GM23338 (cell line): Measurements from ENCODE around the gene B3GNT9. TPM values are rescaled to one million over a fixed set of nuclear protein-coding genes. Genes with fewer than 3 reads are reported as not detected.

Experiments
- ATAC-seq: fragments of 200-7000 bp; cut with Tn5 transposase; 3 replicates; pipeline ENCODE4 v1.9.1; 2020
- DNase-seq: peaks from one replicate; pipeline ENCODE4 v3.0.0-alpha.2; 2015; ENCODE audit warnings: low spot score
- H2AFZ ChIP-seq: fragments of 200-600 bp; sonication (generic); 2 replicates; pipeline ENCODE4 v1.8.0; 2016; ENCODE audit warnings: antibody characterized with exemption, mild to moderate bottlenecking, moderate library complexity
- H3F3A ChIP-seq: fragments of 200-600 bp; sonication (generic); replicated peaks from 2 replicates; pipeline ENCODE4 v1.8.0; 2017; ENCODE audit warnings: antibody characterized with exemption, mixed run types, low read depth
- H3K27ac ChIP-seq: fragments of 200-600 bp; sonication (generic); 2 replicates; pipeline ENCODE4 v1.6.1; 2016; ENCODE audit warnings: low read depth
- H3K27me3 ChIP-seq: fragments of 200-600 bp; sonication (generic); 2 replicates; pipeline ENCODE4 v1.8.0; 2016; ENCODE audit warnings: mild to moderate bottlenecking, mixed run types, moderate library complexity; ENCODE audit not compliant: insufficient read depth
- H3K36me3 ChIP-seq: fragments of 200-600 bp; sonication (generic); 2 replicates; pipeline ENCODE4 v1.8.0; 2016; ENCODE audit warnings: mild to moderate bottlenecking; ENCODE audit not compliant: insufficient read depth
- H3K4me1 ChIP-seq: fragments of 200-600 bp; sonication (generic); 2 replicates; pipeline ENCODE4 v1.8.0; 2016; ENCODE audit warnings: mild to moderate bottlenecking, moderate library complexity; ENCODE audit not compliant: insufficient read depth
- H3K4me2 ChIP-seq: fragments of 200-600 bp; sonication (generic); 2 replicates; pipeline ENCODE4 v1.7.1; 2017; ENCODE audit warnings: mixed run types
- H3K4me3 ChIP-seq: fragments of 200-600 bp; sonication (generic); 2 replicates; pipeline ENCODE4 v1.6.1; 2016; ENCODE audit warnings: mixed run types
- H3K79me2 ChIP-seq: fragments of 200-600 bp; sonication (generic); replicated peaks from 2 replicates; pipeline ENCODE4 v1.8.0; 2017; ENCODE audit warnings: mild to moderate bottlenecking; ENCODE audit not compliant: insufficient read depth
- H3K9me2 ChIP-seq: fragments of 200-600 bp; sonication (generic); 2 replicates; pipeline ENCODE4 v1.8.0; 2017; ENCODE audit not compliant: insufficient read depth
- H4K20me1 ChIP-seq: fragments of 200-600 bp; sonication (generic); replicated peaks from 2 replicates; pipeline ENCODE4 v1.8.0; 2017; ENCODE audit warnings: mild to moderate bottlenecking; ENCODE audit not compliant: insufficient read depth
- H3K27ac Mint-ChIP-seq: 2 replicates; pipeline ENCODE4 v1.8.0; 2020; ENCODE audit warnings: inconsistent platforms, mild to moderate bottlenecking, moderate library complexity, mixed read lengths
- H3K27me3 Mint-ChIP-seq: 3 replicates; pipeline ENCODE4 v1.8.0; 2022; ENCODE audit warnings: low read depth, mild to moderate bottlenecking, moderate library complexity, mixed read lengths, inconsistent platforms; ENCODE audit not compliant: insufficient read depth, poor library complexity
- H3K36me3 Mint-ChIP-seq: 3 replicates; pipeline ENCODE4 v1.8.0; 2021; ENCODE audit warnings: low read depth, mild to moderate bottlenecking, inconsistent platforms, moderate library complexity, mixed read lengths
- H3K4me1 Mint-ChIP-seq: 3 replicates; pipeline ENCODE4 v1.8.0; 2020; ENCODE audit warnings: mild to moderate bottlenecking, inconsistent platforms, mixed read lengths
- H3K4me3 Mint-ChIP-seq: 3 replicates; pipeline ENCODE4 v1.8.0; 2021; ENCODE audit warnings: moderate library complexity, mild to moderate bottlenecking, inconsistent platforms, mixed read lengths
- H3K9me3 Mint-ChIP-seq: 3 replicates; pipeline ENCODE4 v1.8.0; 2020; ENCODE audit warnings: moderate library complexity, mild to moderate bottlenecking, inconsistent platforms, mixed read lengths
- EZH2 ChIP-seq: fragments of 200-600 bp; sonication (generic); IDR thresholded peaks from one replicate; pipeline ENCODE4 v1.8.0; 2017; ENCODE audit warnings: antibody characterized with exemption, mild to moderate bottlenecking, low read depth; ENCODE audit not compliant: unreplicated experiment
- POLR2AphosphoS5 ChIP-seq: IDR thresholded peaks from 2 replicates; pipeline ENCODE4 v1.6.1; 2016; ENCODE audit warnings: antibody characterized with exemption, low read depth
- polyA plus RNA-seq: library from polyadenylated mRNA; unstranded; fragments of >200 nt; fragmentation: Nextera tagmentation; extraction: Ambion mirVana; gene quantifications from 2 replicates; pipeline ENCODE4 v1.2.1, GENCODE V29; 2016
- total RNA-seq: library from RNA; depleted of rRNA; stranded (reverse); fragments of >200 nt; shearing (Covaris generic); gene quantifications from 2 replicates; pipeline ENCODE4 v1.2.3, GENCODE V29; 2014
- TF ChIP-seq, protein P1 (sequence below): IDR thresholded peaks from 2 replicates; pipeline ENCODE4 v1.6.1; 2016; ENCODE audit warnings: antibody characterized with exemption
- TF ChIP-seq, protein P2 (sequence below): fragments of 250-450 bp; sonication (Bioruptor Pico); IDR thresholded peaks from 2 replicates; pipeline ENCODE4 v1.5.0; 2020; ENCODE audit warnings: mild to moderate bottlenecking, moderate library complexity
- TF ChIP-seq, protein P3 (sequence below), 2 experiments: fragments of 200-600 bp in 1 of 2; sonication (generic) in 1 of 2; conservative IDR thresholded peaks; 2 replicates each; pipeline versions ENCODE4 v1.5.1 to v1.6.1; 2016 to 2017; ENCODE audit warnings: antibody characterized with exemption in 2 of 2, low read depth in 2 of 2, mild to moderate bottlenecking in 2 of 2, moderate library complexity in 1 of 2

The B3GNT9 gene
- total and polyA plus RNA-seq, 2 experiments from 2014 or later, result 0.99 to 7.0 TPM

DNA sequence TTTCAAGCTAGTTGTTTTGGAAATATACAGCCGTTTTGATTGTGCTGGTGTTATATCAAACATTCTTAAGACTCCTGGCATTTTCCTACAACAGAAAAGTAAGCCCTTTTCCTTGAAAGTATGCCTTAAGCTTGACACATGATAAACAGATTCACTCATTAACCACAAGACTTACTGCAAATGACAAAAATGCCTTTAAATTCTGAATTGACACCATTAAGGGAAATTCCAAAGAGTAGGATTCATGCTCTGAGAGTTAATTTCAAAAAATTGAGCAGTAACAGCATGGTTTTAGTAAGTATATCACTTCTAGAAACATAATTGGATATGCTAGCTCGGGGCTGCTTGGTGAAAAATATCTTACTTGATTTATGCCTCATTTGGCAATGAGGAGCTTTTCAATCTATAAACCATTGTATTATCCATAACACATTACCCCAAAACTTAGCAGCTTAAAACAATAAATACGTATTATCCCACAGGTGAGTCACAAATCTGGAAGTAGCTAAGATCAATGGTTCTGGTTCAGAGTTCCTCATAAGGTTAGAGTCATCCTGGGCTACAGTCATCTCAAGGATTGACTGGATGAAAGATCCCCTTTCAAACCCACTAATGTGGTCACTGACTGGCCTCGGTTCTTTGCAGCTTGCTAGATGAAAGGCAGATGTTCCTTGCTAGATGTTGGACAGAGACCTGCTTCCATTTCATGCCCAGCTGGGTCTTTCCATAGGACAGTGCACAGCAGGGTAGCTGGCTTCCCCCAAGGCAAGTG is 49.3 kb downstream of the B3GNT9 start (continued):
- TF ChIP-seq, protein P1, sequence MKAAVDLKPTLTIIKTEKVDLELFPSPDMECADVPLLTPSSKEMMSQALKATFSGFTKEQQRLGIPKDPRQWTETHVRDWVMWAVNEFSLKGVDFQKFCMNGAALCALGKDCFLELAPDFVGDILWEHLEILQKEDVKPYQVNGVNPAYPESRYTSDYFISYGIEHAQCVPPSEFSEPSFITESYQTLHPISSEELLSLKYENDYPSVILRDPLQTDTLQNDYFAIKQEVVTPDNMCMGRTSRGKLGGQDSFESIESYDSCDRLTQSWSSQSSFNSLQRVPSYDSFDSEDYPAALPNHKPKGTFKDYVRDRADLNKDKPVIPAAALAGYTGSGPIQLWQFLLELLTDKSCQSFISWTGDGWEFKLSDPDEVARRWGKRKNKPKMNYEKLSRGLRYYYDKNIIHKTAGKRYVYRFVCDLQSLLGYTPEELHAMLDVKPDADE, result no peak
- TF ChIP-seq, protein P2, sequence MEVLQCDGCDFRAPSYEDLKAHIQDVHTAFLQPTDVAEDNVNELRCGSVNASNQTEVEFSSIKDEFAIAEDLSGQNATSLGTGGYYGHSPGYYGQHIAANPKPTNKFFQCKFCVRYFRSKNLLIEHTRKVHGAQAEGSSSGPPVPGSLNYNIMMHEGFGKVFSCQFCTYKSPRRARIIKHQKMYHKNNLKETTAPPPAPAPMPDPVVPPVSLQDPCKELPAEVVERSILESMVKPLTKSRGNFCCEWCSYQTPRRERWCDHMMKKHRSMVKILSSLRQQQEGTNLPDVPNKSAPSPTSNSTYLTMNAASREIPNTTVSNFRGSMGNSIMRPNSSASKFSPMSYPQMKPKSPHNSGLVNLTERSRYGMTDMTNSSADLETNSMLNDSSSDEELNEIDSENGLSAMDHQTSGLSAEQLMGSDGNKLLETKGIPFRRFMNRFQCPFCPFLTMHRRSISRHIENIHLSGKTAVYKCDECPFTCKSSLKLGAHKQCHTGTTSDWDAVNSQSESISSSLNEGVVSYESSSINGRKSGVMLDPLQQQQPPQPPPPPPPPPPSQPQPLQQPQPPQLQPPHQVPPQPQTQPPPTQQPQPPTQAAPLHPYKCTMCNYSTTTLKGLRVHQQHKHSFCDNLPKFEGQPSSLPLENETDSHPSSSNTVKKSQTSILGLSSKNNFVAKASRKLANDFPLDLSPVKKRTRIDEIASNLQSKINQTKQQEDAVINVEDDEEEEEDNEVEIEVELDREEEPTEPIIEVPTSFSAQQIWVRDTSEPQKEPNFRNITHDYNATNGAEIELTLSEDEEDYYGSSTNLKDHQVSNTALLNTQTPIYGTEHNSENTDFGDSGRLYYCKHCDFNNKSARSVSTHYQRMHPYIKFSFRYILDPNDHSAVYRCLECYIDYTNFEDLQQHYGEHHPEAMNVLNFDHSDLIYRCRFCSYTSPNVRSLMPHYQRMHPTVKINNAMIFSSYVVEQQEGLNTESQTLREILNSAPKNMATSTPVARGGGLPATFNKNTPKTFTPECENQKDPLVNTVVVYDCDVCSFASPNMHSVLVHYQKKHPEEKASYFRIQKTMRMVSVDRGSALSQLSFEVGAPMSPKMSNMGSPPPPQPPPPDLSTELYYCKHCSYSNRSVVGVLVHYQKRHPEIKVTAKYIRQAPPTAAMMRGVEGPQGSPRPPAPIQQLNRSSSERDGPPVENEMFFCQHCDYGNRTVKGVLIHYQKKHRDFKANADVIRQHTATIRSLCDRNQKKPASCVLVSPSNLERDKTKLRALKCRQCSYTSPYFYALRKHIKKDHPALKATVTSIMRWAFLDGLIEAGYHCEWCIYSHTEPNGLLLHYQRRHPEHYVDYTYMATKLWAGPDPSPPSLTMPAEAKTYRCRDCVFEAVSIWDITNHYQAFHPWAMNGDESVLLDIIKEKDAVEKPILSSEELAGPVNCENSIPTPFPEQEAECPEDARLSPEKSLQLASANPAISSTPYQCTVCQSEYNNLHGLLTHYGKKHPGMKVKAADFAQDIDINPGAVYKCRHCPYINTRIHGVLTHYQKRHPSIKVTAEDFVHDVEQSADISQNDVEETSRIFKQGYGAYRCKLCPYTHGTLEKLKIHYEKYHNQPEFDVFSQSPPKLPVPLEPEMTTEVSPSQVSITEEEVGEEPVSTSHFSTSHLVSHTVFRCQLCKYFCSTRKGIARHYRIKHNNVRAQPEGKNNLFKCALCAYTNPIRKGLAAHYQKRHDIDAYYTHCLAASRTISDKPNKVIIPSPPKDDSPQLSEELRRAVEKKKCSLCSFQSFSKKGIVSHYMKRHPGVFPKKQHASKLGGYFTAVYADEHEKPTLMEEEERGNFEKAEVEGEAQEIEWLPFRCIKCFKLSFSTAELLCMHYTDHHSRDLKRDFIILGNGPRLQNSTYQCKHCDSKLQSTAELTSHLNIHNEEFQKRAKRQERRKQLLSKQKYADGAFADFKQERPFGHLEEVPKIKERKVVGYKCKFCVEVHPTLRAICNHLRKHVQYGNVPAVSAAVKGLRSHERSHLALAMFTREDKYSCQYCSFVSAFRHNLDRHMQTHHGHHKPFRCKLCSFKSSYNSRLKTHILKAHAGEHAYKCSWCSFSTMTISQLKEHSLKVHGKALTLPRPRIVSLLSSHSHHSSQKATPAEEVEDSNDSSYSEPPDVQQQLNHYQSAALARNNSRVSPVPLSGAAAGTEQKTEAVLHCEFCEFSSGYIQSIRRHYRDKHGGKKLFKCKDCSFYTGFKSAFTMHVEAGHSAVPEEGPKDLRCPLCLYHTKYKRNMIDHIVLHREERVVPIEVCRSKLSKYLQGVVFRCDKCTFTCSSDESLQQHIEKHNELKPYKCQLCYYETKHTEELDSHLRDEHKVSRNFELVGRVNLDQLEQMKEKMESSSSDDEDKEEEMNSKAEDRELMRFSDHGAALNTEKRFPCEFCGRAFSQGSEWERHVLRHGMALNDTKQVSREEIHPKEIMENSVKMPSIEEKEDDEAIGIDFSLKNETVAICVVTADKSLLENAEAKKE (CRISPR knock-in tag), result no peak

DNA sequence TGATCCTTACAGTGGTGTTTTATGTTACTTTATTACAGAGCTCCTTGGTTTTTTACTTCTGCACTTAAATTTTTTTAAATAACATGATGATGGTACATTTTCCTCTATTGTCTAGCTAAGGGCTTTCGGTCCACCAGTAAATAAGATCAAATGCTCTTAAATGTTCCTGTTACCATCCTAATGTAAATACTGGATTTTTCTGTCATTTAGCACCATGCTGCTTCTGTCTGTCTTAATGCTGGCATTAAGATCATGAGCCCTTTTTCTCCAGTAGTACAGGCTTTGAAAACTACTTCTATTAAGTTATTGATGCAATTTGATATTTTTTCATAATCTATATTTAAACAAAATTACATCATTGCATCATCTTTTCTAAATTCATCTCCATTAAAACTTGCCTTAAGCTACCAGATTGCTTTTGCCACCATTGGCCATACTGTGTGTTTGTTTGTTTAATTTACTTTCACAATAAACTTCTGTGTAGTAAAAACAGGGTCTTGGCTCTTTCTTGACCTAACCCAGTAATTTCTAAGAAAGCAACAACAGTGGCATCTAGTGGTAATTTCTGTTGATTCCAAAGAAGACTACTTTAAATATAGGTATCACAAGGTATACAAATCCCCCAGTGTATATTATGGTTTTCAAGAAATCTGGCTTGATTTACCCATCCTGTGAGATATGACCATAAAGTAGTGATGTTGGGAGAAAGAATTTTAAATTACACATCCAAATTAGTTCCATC is 50.1 kb downstream of the B3GNT9 start:
- Histone ChIP-seq H2AFZ (no peak overlapping the region), H3K4me2 (no peak overlapping the region), H3K79me2 (no peaks in the 10 kb centered on the region), H3K4me1 (no peaks in the 10 kb centered on the region), H3K27ac (no peak overlapping the region), H3K36me3 (no peaks in the 10 kb centered on the region), H3K9me2 (no peaks in the 10 kb centered on the region), H3K27me3 (no peaks in the 10 kb centered on the region), H4K20me1 (no peaks in the 10 kb centered on the region; the same call in 1 of the 2 replicates), H3K4me3 (no peak overlapping the region), H3F3A (no peaks in the 10 kb centered on the region)
- ATAC-seq (no peak), DNase-seq (peak; percentile 54)
- H3K27ac Mint-ChIP-seq, result no peak overlapping the region
- TF ChIP-seq POLR2AphosphoS5, result no peak
- TF ChIP-seq, protein P1, result no peak
- TF ChIP-seq, protein P3, sequence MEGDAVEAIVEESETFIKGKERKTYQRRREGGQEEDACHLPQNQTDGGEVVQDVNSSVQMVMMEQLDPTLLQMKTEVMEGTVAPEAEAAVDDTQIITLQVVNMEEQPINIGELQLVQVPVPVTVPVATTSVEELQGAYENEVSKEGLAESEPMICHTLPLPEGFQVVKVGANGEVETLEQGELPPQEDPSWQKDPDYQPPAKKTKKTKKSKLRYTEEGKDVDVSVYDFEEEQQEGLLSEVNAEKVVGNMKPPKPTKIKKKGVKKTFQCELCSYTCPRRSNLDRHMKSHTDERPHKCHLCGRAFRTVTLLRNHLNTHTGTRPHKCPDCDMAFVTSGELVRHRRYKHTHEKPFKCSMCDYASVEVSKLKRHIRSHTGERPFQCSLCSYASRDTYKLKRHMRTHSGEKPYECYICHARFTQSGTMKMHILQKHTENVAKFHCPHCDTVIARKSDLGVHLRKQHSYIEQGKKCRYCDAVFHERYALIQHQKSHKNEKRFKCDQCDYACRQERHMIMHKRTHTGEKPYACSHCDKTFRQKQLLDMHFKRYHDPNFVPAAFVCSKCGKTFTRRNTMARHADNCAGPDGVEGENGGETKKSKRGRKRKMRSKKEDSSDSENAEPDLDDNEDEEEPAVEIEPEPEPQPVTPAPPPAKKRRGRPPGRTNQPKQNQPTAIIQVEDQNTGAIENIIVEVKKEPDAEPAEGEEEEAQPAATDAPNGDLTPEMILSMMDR (conservative IDR thresholded peaks at IDR 0.05; ENCODE audit: low read depth in 2 of 2), result peak; percentile 48 to 61
- no peak for TF ChIP-seq EZH2
- H3K4me1 Mint-ChIP-seq, result no peaks in the 10 kb centered on the region
- H3K9me3 Mint-ChIP-seq, result no peaks in the 10 kb centered on the region
- no peak overlapping the region for H3K4me3 Mint-ChIP-seq
- no peaks in the 10 kb centered on the region for H3K36me3 Mint-ChIP-seq
- H3K27me3 Mint-ChIP-seq, result no peaks in the 10 kb centered on the region
